Measurements from ENCODE around the gene ZBTB20. TPM values are rescaled to one million over a fixed set of nuclear protein-coding genes. Genes with fewer than 3 reads are reported as not detected.
"Not testable (repeated sequence)": the region's sequence is repeated elsewhere in the genome, so short reads cannot be mapped to it uniquely, and the experiment has no call there.

Gene ZBTB20
- total RNA-seq, 1 donor from 2014 or later: 28.5 TPM

DNA sequence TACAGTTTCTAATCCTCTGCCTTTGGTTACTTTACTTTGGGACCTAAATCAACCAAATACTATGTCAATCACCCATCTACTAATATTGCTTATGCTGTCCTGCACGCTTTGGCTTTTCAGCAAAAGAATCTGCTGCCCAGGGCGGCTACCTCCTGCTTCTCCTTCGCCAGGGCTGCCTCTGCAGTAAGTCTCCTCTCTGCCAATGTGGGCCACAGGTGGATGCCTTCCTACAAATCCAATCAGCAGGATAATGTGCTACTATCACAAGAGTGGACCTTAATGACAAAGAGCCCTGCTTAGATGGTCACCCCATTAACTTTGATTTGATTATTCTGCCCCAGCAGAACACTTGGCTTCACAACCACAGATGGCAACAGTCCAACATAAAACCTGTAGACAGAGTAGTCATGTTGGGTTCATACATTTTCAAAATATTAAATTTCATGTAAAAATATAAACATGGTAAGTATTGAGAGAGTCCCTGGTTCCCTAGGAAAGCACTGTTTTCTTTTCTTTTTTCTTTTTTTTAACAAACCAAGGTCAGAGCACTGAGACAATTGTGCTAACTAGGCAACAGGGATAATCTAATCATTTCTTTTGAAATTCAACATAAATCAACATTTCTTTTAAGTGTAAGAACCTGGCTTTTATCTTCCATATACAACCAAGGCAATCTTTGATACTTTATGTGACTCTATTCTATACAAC, 298.3 kb downstream of the ZBTB20 start:
- DNase-seq (ENCODE audit: extremely low read depth, low read depth, low spot score): no peak

DNA sequence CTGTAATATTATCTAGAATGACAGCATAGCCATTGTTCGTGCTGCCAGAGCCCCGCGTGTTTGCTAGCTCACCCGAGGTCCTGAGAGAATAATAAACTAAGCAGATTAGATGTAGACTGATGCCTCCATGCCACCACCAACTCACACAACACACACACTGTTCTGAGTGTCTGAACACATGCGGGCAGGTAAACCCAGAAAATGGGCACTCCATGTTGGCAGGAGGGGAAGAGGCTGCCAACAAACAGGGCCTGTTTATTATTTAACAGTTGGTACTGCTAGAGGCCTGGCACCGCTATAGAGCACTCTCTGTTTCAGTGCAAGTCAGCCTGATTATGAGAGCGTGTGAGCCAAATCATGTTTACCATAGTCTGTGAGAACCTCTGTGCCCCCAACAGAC, 299.0 kb downstream of the ZBTB20 start:
- no peak for DNase-seq (ENCODE audit: extremely low read depth, low read depth, low spot score)

DNA sequence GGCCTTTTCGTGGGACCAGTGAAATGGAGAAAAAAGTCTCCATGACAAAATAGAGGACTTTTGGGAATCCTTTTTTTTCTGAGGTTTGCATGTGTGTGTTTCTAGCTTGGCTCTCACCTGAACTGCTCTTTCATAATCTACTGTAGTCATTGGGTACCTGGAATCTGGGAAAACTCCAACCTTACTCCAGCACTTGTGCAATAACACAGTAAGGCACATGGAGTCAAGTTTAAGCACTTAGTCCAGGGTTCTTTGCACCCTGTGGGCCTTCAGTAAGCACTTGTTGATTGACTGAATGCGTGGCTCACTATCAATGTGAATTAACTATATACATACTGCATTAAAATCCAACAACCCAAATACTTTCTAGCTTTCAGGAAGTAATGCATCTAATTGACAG, 299.5 kb downstream of the ZBTB20 start:
- no peak for DNase-seq (ENCODE audit: extremely low read depth, low read depth, low spot score)

DNA sequence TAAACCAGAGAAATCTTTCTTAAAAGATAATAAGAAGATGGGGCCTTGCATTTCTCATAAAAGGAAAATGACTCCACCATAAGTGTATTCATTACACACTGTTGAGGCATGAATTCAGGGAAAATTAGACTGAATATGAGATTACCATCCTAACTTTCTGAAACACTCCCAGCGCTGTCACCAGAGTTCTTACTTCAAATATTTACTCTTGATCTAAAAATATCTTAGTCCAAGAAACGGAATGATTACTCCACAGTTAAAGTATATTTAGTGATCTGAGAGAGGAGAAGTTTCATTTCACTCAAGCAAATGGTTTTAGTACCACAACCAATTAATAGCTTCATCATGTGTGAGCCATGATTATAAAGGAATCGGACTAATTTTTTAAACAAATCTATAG, 300.3 kb downstream of the ZBTB20 start:
- DNase-seq (ENCODE audit: extremely low read depth, low read depth, low spot score): no peak

DNA sequence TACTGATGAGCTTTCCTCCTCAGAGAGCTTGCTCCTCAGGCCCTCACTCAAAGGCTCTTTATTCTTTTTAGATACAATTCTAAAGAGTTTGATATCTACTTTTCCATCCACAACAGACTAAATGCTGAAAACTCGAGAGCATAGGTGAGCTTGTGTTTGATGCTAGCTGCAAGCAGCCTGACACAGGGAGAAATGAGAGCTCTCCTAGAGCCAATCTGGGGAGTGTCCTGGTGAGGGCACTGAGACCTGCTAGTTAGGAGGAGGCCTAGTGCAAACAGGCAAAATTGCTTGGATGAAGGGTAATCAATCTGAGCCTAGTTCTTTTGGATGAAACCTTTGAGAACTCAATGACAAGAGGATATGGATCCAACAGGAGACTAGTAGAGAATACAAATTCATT, 300.8 kb downstream of the ZBTB20 start:
- no peak for DNase-seq (ENCODE audit: extremely low read depth, low read depth, low spot score)

DNA sequence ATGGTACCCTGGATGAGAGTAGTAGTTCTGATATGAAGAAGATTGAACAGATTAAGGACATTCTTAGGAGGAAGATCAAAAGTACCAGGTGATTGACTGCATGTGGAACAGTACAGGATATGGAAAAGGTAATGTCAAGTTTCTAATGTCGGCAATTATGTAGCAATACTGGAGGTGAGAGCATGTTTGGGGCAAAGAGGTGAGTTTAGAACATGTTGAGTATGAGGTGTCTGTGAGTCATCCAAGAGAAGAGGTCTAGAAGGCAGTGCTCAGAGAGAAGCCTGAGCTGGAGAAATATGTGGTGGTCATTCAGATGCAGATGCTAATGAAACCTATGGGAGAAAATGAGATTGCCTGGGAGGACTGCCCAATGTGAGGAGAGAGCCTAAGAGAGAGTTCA, 305.6 kb downstream of the ZBTB20 start:
- no peak for DNase-seq (ENCODE audit: extremely low read depth, low read depth, low spot score)

DNA sequence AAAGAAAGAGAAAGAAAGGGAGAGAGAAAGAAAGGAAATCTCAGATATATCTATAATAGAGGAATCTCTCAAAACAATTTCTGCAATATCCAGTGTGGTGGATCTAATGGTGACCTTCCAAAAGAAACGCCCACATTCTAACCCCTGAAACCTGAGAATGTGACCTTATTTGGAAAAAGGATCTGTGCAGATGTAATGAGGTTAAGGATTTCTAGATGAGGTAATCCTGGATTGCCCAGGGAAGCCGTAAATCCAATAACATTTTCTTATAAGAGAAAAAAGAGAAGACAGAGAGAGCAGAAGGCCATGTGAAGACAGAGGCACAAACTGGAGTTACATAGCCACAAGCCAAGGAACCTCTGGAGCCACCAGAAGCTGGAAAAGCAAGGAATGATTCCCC, 307.6 kb downstream of the ZBTB20 start:
- no peak for DNase-seq (ENCODE audit: extremely low read depth, low read depth, low spot score)

DNA sequence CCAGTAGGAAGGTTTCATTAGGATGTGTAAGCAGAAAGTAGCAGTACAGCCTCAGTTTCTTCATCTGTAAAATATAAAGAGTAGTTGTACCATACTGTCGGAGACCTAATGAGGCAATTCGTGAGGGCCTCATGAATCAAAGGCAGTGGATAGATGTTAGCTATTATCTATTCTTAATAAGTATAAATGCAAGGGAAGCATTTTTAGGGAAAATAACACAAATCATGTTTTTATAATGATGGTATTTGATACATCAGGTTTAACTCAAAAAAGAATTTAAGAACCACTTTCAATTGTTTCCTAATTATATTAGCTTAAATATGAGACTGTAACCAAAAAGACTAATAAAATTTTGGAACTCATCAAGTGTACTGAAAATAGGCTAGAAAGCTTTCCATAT, 309.1 kb downstream of the ZBTB20 start:
- no peak for DNase-seq (ENCODE audit: extremely low read depth, low read depth, low spot score)

DNA sequence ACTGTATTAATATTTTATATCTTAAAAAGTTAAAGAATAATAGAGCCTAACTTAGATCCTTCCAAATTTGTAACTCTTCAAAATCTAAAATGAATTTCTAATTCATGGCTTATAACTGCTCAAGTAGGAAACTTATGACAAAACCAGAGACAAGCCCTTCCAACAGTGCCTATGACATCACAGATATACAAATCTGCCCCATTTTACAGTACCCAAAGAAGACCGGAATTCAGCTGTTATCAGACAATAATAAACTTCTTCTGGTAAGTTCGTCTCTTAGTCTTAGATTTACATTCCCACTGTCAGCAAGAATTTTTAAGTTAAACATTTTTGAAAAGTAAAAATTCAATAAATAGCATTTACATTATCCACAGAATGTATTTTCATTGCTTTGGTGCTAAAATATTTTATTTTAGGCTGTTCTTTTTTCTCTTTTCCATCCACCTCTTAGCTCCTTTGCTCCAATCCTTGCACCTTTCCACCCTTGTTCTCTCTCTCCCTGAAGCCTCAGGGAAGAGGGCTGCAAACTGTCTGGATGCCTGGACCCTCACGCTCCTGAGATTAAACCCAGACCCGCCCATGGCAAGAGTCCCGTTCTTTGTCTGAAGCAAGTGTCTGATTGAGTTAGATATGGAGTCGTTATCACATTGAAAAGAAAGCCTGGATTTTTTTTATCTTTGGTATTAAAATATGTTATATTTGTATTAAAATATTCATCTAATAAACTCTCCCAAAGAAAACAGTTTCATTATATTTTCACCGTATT, 312.7 kb downstream of the ZBTB20 start:
- DNase-seq (ENCODE audit: extremely low read depth, low read depth, low spot score): no peak

DNA sequence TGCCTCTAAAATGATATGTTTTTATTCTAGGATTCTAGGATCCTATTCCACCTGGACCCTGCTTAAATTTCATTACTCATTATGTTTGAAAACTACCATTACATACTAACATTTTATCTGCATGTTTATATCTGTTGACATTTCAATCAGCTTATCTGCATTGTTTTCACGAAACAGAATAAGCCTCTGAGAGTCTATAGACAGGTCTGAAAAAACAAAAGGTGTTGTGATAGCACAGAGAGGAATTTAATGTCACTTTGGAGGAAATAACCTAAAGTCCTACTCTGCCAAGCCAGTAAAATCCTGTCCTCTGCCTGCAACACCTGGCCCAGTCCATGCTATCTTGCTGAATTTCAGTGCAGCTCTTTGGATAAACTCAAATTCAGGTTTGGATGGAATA, 315.2 kb downstream of the ZBTB20 start:
- DNase-seq (ENCODE audit: extremely low read depth, low read depth, low spot score): no peak

DNA sequence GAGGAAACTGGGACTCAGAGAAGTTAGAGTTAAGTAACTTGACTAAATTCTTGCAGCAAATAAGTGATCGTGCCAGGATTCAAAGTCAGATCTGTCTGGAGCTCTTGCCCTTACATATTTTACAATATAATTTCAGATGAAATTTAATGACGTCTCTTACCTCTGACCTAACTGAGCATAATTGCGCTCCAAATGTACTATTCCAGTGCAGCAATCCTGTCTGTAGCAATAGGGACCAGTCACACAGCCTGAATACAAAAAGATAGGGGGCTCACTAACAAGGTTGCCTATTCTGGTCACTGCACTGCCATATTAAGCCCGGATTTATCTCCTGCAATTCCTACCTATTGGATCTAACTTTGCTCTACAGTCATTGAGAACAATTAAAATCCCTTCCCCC, 316.4 kb downstream of the ZBTB20 start:
- DNase-seq (ENCODE audit: extremely low read depth, low read depth, low spot score): no peak

DNA sequence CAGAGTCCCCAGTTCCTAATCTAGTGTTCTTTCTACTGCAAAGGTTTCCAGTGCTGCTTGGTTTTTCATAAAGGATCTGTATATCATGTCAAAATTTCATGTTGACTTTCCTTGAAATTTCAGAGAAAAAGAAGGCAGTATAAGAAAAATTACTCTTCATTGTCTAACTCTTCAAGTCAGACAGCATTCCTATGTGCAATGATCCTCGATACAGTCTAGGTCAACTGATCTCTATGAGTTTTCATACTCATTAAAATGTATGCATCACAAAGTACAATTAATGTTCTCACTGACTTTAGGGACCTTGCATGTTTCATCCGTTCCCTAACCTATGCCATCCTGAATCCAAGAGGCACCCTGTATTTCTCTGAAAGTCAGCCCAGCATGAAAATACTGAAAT, 317.3 kb downstream of the ZBTB20 start:
- no peak for DNase-seq (ENCODE audit: extremely low read depth, low read depth, low spot score)

DNA sequence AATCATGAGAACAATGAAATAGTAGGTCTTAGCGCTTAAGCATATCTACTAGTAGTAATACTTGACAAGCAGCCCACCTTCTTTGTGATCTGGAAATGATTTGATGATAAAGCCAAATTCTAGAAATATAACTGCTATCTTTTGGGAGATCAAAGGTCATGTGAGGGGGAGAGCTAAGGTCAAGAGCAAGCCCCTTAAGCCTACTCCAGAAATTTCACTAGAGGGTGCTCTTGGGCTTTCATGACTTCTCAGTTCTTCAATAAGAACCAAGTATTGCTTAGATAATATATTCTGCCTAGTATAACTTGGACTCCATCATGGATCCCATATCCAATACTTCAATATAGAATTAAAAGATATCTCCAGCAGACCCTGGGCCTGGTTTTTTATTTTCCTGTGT, 319.6 kb downstream of the ZBTB20 start:
- peak; percentile 12 for DNase-seq (ENCODE audit: extremely low read depth, low read depth, low spot score)

DNA sequence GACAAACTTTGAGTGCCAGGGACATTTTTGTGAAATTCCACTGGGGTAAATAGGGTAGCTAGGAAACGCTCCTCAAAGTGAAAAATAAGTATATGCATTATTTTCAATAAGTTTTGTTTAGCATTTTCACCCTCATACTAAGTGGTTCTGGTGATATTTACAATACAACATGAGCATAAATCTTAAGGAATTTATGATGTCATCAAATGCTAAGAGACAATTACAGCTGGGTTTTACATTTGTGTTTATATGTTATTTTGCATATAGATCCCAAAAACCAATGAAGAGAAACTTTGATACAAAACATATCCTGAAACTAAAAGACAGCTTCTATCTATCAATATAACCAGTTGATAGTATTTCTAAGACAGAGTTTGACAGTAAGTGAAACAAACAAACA, 323.1 kb downstream of the ZBTB20 start:
- DNase-seq (ENCODE audit: extremely low read depth, low read depth, low spot score): no peak

DNA sequence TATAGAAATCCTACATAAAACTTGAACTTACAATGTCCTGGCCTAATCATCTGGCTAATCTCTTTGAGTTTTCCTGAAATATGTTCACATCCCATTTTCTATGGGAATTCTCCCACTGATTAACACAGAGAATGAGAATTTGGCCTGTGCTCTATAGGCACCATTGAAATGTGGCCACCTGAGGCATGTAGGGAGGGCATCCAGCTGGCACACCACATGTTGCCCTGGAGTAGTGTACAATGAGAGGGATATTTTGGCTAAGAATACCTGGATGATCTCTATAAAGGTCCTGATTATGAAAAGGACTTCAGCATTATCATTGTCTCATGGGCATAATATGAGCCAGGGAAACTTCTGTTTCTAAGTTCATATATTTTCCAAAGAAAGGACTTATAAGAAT, 324.0 kb downstream of the ZBTB20 start:
- no peak for DNase-seq (ENCODE audit: extremely low read depth, low read depth, low spot score)

DNA sequence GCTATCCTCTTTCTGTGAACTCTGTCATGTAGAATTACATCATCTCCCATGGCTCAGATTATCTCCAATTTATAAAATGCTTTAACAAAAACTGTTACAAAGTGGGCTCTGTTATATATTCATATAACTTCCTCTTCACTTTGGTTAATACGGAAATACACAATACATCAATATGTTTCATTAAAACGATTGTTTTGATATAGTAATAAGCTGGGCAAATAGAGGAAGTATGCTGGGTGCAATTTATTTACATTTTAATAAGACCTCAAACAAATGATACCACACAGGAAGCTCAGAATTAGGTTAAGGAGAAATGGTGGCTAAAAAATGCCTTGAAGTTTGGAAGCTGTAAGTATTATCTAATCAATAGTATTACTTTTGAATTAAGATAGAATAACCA, 331.0 kb downstream of the ZBTB20 start:
- DNase-seq (ENCODE audit: extremely low read depth, low read depth, low spot score): no peak

DNA sequence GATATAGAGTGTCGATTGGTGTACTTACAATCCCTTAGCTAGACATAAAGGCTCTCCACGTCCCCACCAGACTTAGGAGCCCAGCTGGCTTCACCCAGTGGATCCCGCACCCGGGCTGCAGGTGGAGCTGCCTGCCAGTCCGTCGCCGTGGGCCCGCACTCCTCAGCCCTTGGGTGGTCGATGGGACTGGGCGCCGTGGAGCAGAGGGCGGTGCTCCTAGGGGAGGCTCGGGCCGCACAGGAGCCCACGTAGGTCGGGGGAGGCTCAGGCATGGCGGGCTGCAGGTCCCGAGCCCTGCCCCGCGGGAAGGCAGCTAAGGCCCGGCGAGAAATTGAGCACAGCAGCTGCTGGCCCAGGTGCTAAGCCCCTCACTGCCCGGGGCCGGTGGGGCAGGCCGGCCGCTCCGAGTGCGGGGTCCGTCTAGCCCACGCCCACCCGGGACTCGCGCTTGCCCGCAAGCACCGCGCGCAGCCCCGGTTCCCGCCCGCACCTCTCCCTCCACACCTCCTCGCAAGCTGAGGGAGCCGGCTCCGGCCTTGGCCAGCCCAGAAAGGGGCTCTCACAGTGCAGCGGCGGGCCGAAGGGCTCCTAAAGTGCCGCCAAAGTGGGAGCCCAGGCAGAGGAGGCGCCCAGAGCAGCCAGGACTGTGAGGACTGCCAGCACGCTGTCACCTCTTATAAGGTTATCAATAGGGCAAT, 334.4 kb downstream of the ZBTB20 start:
- DNase-seq (ENCODE audit: extremely low read depth, low read depth, low spot score): not testable (repeated sequence)

DNA sequence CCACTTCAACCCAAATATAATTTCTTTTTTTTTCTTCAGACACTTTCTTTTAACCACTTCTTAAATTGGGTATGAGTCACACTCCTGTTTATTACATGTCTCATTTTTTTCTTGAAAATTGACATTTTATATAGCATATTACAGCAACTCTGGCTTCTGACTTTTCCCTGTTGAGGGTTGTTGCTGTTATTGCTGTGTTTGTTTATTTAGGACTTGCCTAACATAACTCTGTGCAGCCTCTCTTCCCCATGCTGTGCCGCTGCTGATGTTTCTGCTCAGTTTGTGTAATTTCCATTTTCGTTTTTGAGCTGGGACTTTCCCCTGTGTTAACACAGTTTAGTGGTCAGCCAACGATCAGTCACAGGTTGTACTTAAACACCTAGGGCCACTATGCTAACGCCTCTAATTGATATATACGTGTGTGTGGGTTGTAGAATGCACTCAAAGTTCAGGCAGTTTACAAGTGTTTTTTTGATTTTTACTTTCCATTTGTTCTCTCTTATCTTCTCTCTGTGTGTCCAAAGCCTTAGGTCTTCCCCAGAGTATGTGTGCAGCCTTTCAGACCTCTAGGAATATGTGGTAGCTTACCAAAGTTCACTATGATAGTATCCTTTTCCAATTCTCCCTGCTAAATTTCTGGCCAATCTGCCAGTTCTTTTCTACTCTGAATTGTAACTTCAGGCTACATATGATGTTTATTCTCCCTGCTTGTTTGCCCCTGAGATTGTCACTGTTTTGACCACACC, 337.2 kb downstream of the ZBTB20 start:
- DNase-seq (ENCODE audit: extremely low read depth, low read depth, low spot score): no peak

DNA sequence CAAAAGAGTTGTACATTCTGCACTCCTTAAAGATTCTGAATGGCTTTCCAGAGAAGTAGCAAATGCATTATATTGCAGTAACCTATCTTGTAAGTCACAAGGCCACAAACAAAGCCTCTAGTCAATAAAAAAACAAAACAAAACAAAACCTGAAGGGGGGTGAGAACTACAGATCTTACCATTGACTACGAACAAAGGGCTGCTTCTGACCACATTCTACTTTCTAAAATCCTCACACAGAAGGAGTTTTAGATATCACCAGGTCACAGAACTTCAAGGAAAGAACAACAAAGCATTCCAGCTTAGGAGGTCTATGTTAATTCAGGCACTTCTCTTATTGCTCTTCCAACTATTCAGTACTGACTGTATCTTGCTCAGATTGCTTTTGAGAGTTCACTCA, 343.0 kb downstream of the ZBTB20 start:
- no peak for DNase-seq (ENCODE audit: extremely low read depth, low read depth, low spot score)

DNA sequence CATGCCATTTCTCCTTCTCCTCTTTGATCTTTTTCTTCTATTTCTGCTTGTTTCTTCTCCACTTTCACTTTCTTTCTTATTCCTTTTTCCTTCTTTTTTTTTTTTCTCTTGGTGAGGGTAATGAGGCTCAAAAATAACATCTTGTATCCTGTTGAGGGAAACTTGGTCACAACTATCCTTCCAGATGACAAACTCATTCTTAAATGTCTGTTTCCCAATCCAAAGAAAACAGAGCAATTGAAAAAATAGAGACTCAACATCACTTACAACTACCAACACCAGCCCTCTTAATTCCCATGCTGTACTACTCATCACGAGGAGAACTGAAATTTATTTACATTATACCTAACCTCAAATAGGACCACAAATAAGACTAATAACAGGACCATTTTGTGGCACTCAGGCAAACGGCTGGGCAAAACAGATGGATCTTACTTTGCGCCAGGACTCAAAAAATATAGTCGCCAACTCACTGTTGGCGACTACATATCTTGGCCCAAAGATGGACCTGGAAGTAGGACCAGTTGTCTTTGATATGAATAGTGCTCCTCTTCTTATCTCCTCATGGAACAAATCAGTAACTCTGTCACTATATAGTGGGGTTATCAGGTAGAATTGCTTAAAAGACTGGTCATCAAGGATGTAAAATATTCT, 343.9 kb downstream of the ZBTB20 start:
- DNase-seq (ENCODE audit: extremely low read depth, low read depth, low spot score): no peak

Measured in glomerular endothelial cell (primary cell).